A375 (cell line): Measurements from ENCODE around the gene DHRSX. TPM values are rescaled to one million over a fixed set of nuclear protein-coding genes. Genes with fewer than 3 reads are reported as not detected.

Experiments
- total RNA-seq: library from RNA; depleted of rRNA; stranded (reverse); fragments of >200 nt; shearing (Covaris generic); gene quantifications from 2 replicates; pipeline ENCODE4 v1.2.3, GENCODE V29; 2014; rRNA removed

DHRSX gene, protein sequence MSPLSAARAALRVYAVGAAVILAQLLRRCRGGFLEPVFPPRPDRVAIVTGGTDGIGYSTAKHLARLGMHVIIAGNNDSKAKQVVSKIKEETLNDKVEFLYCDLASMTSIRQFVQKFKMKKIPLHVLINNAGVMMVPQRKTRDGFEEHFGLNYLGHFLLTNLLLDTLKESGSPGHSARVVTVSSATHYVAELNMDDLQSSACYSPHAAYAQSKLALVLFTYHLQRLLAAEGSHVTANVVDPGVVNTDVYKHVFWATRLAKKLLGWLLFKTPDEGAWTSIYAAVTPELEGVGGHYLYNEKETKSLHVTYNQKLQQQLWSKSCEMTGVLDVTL
- total RNA-seq, result 7.0 and 10.1 TPM in 2 replicates

DNA sequence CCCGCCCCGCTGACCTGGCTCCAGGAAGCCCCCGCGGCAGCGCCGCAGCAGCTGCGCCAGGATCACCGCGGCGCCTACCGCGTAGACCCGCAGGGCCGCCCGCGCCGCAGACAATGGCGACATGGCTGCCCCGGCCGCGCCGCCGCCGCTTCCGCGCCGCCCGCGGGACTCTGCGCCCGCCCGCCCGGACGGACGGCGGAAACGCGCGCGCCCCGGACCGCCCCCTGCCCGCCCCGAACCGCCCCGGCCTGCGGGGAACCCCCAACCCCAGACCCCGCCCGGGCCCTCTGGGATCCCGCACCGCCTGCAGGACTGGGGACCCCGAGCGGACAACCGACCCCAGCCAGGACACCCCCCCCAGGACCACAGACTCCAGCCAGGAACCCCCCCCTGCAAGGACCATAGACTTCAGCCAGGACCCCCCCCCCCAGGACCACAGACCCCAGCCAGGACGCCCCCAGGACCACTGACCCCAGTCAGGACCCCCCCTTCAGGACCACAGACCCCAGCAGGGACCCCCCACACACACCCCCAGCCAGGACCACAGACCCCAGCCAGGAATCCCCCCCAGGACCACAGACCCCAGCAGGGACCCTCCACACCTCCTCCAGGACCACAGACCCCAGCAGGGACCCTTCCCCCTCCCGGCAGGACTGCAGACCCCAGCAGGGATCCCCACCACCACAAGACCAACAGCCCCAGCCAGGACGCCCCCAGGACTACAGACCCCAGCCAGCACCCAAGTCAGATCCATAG lies at the start of gene DHRSX, which contains the start of gene ZBED1:
TSS of gene DHRSX (minus strand) at position 174 of the 756 bp plus-strand sequence. CDS start at position 123, 51 bp downstream.
TSS of gene ZBED1 (minus strand) at position 174 of the 756 bp plus-strand sequence. CDS start 10,257 bp downstream, outside the sequence.

Other genes with a start within 250 kb of the DHRSX start
- 16.8 and 16.9 TPM in 2 replicates for gene ZBED1, start within 50 bp of the DHRSX start, total RNA-seq
- 78.4 and 92.3 TPM in 2 replicates for gene CD99, start 190.3 kb upstream of the DHRSX start, total RNA-seq